Progenitor cell of endocrine pancreas (in vitro differentiated cells): ENCODE results near the gene PLXDC2. TPM values are rescaled to one million over a fixed set of nuclear protein-coding genes. Genes with fewer than 3 reads are reported as not detected.

Source experiments
- DNase-seq: peaks from one replicate; pipeline ENCODE4 v3.0.0; 2021; ENCODE audit warnings: low spot score; ENCODE audit not compliant: unreplicated experiment
- H3K27ac Mint-ChIP-seq: 2 replicates; pipeline ENCODE4 v1.8.0; 2021; ENCODE audit warnings: mild to moderate bottlenecking, moderate library complexity, mixed read lengths
- H3K27me3 Mint-ChIP-seq: 2 replicates; pipeline ENCODE4 v1.8.0; 2021; ENCODE audit warnings: mixed read lengths
- H3K36me3 Mint-ChIP-seq: 2 replicates; pipeline ENCODE4 v1.8.0; 2022; ENCODE audit warnings: mixed read lengths; ENCODE audit not compliant: insufficient read depth
- H3K4me1 Mint-ChIP-seq: 2 replicates; pipeline ENCODE4 v1.8.0; 2021; ENCODE audit warnings: low read depth, mixed read lengths
- H3K4me3 Mint-ChIP-seq: 2 replicates; pipeline ENCODE4 v1.8.0; 2021; ENCODE audit warnings: low read depth, mild to moderate bottlenecking, moderate library complexity, mixed read lengths
- H3K9me3 Mint-ChIP-seq: 2 replicates; pipeline ENCODE4 v1.8.0; 2021; ENCODE audit warnings: low read depth, mixed read lengths
- CTCF ChIP-seq: fragments of 200-600 bp; sonication (generic); IDR thresholded peaks from one replicate; pipeline ENCODE4 v1.5.0; 2021; ENCODE audit warnings: antibody characterized with exemption, mild to moderate bottlenecking; ENCODE audit not compliant: unreplicated experiment
- total RNA-seq: library from RNA; stranded (reverse); gene quantifications from 2 replicates; pipeline ENCODE4 v1.2.1, GENCODE V29; 2021

PLXDC2 gene
- total RNA-seq, 1 donor from 2014 or later: 44.3 TPM

GRCh38 chr10:20114179-20114578 lies 297.9 kb downstream of the PLXDC2 start:
- Mint-ChIP-seq H3K27ac (no peak overlapping the region), H3K9me3 (no peaks in the 10 kb centered on the region), H3K27me3 (no peaks in the 10 kb centered on the region), H3K4me3 (no peak overlapping the region), H3K36me3 (peaks cover 5% of the 10 kb centered on the region), H3K4me1 (peaks cover 8% of the 10 kb centered on the region)
- no peak for DNase-seq
- no peak for TF ChIP-seq CTCF

- H3K9me3 Mint-ChIP-seq: no peaks in the 10 kb centered on the region
- DNase-seq: no peak
- H3K4me3 Mint-ChIP-seq: no peak overlapping the region
- H3K27me3 Mint-ChIP-seq: no peaks in the 10 kb centered on the region
- H3K4me1 Mint-ChIP-seq: peaks cover 12% of the 10 kb centered on the region
- H3K36me3 Mint-ChIP-seq: peaks cover 5% of the 10 kb centered on the region
- TF ChIP-seq CTCF: no peak
- H3K27ac Mint-ChIP-seq: no peak overlapping the region
Observed at GRCh38 chr10:20115894-20116293, 299.7 kb downstream of the PLXDC2 start.

- peaks cover 2% of the 10 kb centered on the region for H3K36me3 Mint-ChIP-seq
- H3K4me3 Mint-ChIP-seq: no peak overlapping the region
- H3K9me3 Mint-ChIP-seq: no peaks in the 10 kb centered on the region
- H3K4me1 Mint-ChIP-seq: peaks cover 12% of the 10 kb centered on the region
- no peak for DNase-seq
- no peak for TF ChIP-seq CTCF
- no peak overlapping the region for H3K27ac Mint-ChIP-seq
- H3K27me3 Mint-ChIP-seq: no peaks in the 10 kb centered on the region
Observed at GRCh38 chr10:20117471-20117870, 301.2 kb downstream of the PLXDC2 start.

GRCh38 chr10:20118119-20118518 lies 301.9 kb downstream of the PLXDC2 start:
- DNase-seq: no peak
- no peak for TF ChIP-seq CTCF
- Mint-ChIP-seq H3K4me1 (peaks cover 12% of the 10 kb centered on the region), H3K27me3 (no peaks in the 10 kb centered on the region), H3K36me3 (peaks cover 3% of the 10 kb centered on the region), H3K27ac (no peak overlapping the region), H3K9me3 (peaks cover 2% of the 10 kb centered on the region), H3K4me3 (no peak overlapping the region)

GRCh38 chr10:20128811-20129210 lies 312.6 kb downstream of the PLXDC2 start:
- TF ChIP-seq CTCF: no peak
- no peak for DNase-seq
- Mint-ChIP-seq H3K27ac (no peak overlapping the region), H3K36me3 (peaks cover 14% of the 10 kb centered on the region), H3K4me1 (no peaks in the 10 kb centered on the region), H3K27me3 (no peaks in the 10 kb centered on the region), H3K4me3 (no peak overlapping the region), H3K9me3 (peaks cover 51% of the 10 kb centered on the region)
